Urinary bladder (tissue), 4 donors: ENCODE data around the gene ENTREP1. TPM values are rescaled to one million over a fixed set of nuclear protein-coding genes. Genes with fewer than 3 reads are reported as not detected.
"Not testable (repeated sequence)": the region's sequence is repeated elsewhere in the genome, so short reads cannot be mapped to it uniquely, and the experiment has no call there.

ENCODE experiments used
- DNase-seq: peaks from one replicate; pipeline ENCODE4 v3.0.0-alpha.2; 2015; ENCODE audit errors: extremely low spot score
- H3K27ac ChIP-seq: one replicate; pipeline ENCODE4 v1.5.1; 2013; ENCODE audit warnings: low read depth, mild to moderate bottlenecking, moderate library complexity
- H3K36me3 ChIP-seq: one replicate; pipeline ENCODE4 v1.6.1; 2013; ENCODE audit warnings: mild to moderate bottlenecking, moderate library complexity; ENCODE audit not compliant: insufficient read depth
- H3K4me1 ChIP-seq: one replicate; pipeline ENCODE4 v1.6.1; 2013; ENCODE audit warnings: mild to moderate bottlenecking, moderate library complexity; ENCODE audit not compliant: insufficient read depth
- H3K4me3 ChIP-seq: one replicate; pipeline ENCODE4 v1.5.1; 2013; ENCODE audit warnings: low read depth, low read length
- WGBS: extraction: QIAGEN DNeasy Blood & Tissue Kit; methylation state at CpG from one replicate; pipeline ENCODE4 v1.1.7; 2013; 5-methylcytosine and 5-hydroxymethylcytosine counted together
- polyA plus RNA-seq: library from polyadenylated mRNA; stranded (reverse); fragments of 200-250 nt; gene quantifications from one replicate; pipeline ENCODE4 v1.2.3, GENCODE V29; 2013
- total RNA-seq: library from RNA; depleted of rRNA; stranded (reverse); fragments of >200 nt; gene quantifications from one replicate; pipeline ENCODE4 v1.2.3, GENCODE V29; 2014
- donor health status: healthy with polysubstance abuse.
- donor health status: healthy.

Gene ENTREP1
- 11.6 TPM for total RNA-seq
- 7.2 TPM for polyA plus RNA-seq

- no peak for DNase-seq
These were observed at the start of gene ENTREP1 for GRCh38 chr9:69324549-69325401. Gene ENTREP1, plus strand, starts transcription at chr9:69325215. Its CDS starts 95 bp downstream, at chr9:69325310.

GRCh38 chr9:69276775-69277174 lies 48.2 kb upstream of the ENTREP1 start:
- DNase-seq = no peak
- H3K36me3 ChIP-seq = no peaks in the 10 kb centered on the region
- WGBS = 69% methylated on average over 5 of the region's 5 CpGs
- H3K4me1 ChIP-seq = no peaks in the 10 kb centered on the region
- no peak overlapping the region for H3K27ac ChIP-seq
- no peak overlapping the region for H3K4me3 ChIP-seq

More at GRCh38 chr9:69324549-69325401, at the start of gene ENTREP1:
- under 1% methylated on average over 81 of the region's 81 CpGs for WGBS
- Histone ChIP-seq H3K27ac (no peak within 1 kb of the TSS), H3K36me3 (no peaks in the 10 kb centered on the region), H3K4me1 (no peaks in the 10 kb centered on the region), H3K4me3 (peak within 1 kb of the TSS; percentile 57)

GRCh38 chr9:69279084-69279731 lies 45.8 kb upstream of the ENTREP1 start:
- WGBS = 83% methylated on average over 5 of the region's 5 CpGs
- DNase-seq = no peak
- Histone ChIP-seq H3K4me1 (no peaks in the 10 kb centered on the region), H3K4me3 (no peak overlapping the region), H3K36me3 (no peaks in the 10 kb centered on the region), H3K27ac (no peak overlapping the region)

GRCh38 chr9:69279733-69280132 lies 45.3 kb upstream of the ENTREP1 start:
- no peak overlapping the region for H3K4me3 ChIP-seq
- no peak overlapping the region for H3K27ac ChIP-seq
- H3K36me3 ChIP-seq = no peaks in the 10 kb centered on the region
- H3K4me1 ChIP-seq = no peaks in the 10 kb centered on the region
- 46% methylated on average over 3 of the region's 3 CpGs for WGBS
- no peak for DNase-seq

- 75% methylated on average over 2 of the region's 2 CpGs for WGBS
- Histone ChIP-seq H3K4me3 (no peak overlapping the region), H3K36me3 (no peaks in the 10 kb centered on the region), H3K4me1 (no peaks in the 10 kb centered on the region), H3K27ac (no peak overlapping the region)
- no peak for DNase-seq
These were observed 42.0 kb upstream of the ENTREP1 start for GRCh38 chr9:69283003-69283402.

GRCh38 chr9:69292078-69292477 lies 32.9 kb upstream of the ENTREP1 start:
- no peaks in the 10 kb centered on the region for H3K4me1 ChIP-seq
- WGBS = 92% methylated on average over 3 of the region's 3 CpGs
- DNase-seq = no peak
- H3K27ac ChIP-seq = no peak overlapping the region
- no peaks in the 10 kb centered on the region for H3K36me3 ChIP-seq
- H3K4me3 ChIP-seq = no peak overlapping the region

GRCh38 chr9:69293156-69293555 lies 31.9 kb upstream of the ENTREP1 start:
- H3K27ac ChIP-seq = no peak overlapping the region
- no peaks in the 10 kb centered on the region for H3K4me1 ChIP-seq
- no peaks in the 10 kb centered on the region for H3K36me3 ChIP-seq
- H3K4me3 ChIP-seq = no peak overlapping the region
- no peak for DNase-seq
- WGBS = 33% methylated on average over 1 of the region's 1 CpG

- no peak for DNase-seq
- H3K4me3 ChIP-seq = no peak overlapping the region
- H3K36me3 ChIP-seq = no peaks in the 10 kb centered on the region
- no peak overlapping the region for H3K27ac ChIP-seq
- H3K4me1 ChIP-seq = no peaks in the 10 kb centered on the region
- 24% methylated on average over 9 of the region's 9 CpGs for WGBS
These were observed 29.0 kb upstream of the ENTREP1 start for GRCh38 chr9:69295872-69296552.

- H3K4me3 ChIP-seq = no peak overlapping the region
- no peak overlapping the region for H3K27ac ChIP-seq
- no peaks in the 10 kb centered on the region for H3K36me3 ChIP-seq
- DNase-seq = no peak
- H3K4me1 ChIP-seq = no peaks in the 10 kb centered on the region
- 66% methylated on average over 11 of the region's 11 CpGs for WGBS
These were observed 27.6 kb upstream of the ENTREP1 start for GRCh38 chr9:69297300-69297980.

GRCh38 chr9:69299315-69299714 lies 25.7 kb upstream of the ENTREP1 start:
- WGBS = 76% methylated on average over 1 of the region's 1 CpG
- no peak for DNase-seq
- H3K4me3 ChIP-seq = no peak overlapping the region

GRCh38 chr9:69299826-69300225 lies 25.2 kb upstream of the ENTREP1 start:
- no peak overlapping the region for H3K27ac ChIP-seq
- DNase-seq = no peak
- H3K36me3 ChIP-seq = no peaks in the 10 kb centered on the region
- H3K4me3 ChIP-seq = no peak overlapping the region
- 17% methylated on average over 1 of the region's 1 CpG for WGBS
- no peaks in the 10 kb centered on the region for H3K4me1 ChIP-seq

More at GRCh38 chr9:69299315-69299714, 25.7 kb upstream of the ENTREP1 start:
- Histone ChIP-seq H3K4me1 (no peaks in the 10 kb centered on the region), H3K27ac (no peak overlapping the region), H3K36me3 (no peaks in the 10 kb centered on the region)

- H3K4me1 ChIP-seq = no peaks in the 10 kb centered on the region
- no peaks in the 10 kb centered on the region for H3K36me3 ChIP-seq
- no peak for DNase-seq
- WGBS = 83% methylated on average over 2 of the region's 2 CpGs
- no peak overlapping the region for H3K4me3 ChIP-seq
- H3K27ac ChIP-seq = no peak overlapping the region
These were observed 21.7 kb upstream of the ENTREP1 start for GRCh38 chr9:69303331-69303730.

GRCh38 chr9:69306895-69307445 lies 18.0 kb upstream of the ENTREP1 start:
- 83% methylated on average over 5 of the region's 5 CpGs for WGBS
- DNase-seq, H3K36me3 ChIP-seq, H3K27ac ChIP-seq, H3K4me1 ChIP-seq, H3K4me3 ChIP-seq: not testable (repeated sequence)
